Liver (tissue), 3 donors: ENCODE results near the gene PPFIA2.

Experiments used
- ATF3 ChIP-seq: IDR thresholded peaks from 2 replicates; pipeline ENCODE4 v1.6.1; 2016; ENCODE audit warnings: antibody characterized with exemption
- CTCF ChIP-seq: fragments of 150-350 bp; IDR thresholded peaks from 2 replicates; pipeline ENCODE4 v1.5.1; 2017; ENCODE audit warnings: improper control_type of control experiment, low read depth, low read length; ENCODE audit not compliant: missing input control
- EGR1 ChIP-seq, 2 donors: IDR thresholded peaks; 2 replicates each; pipeline ENCODE4 v1.6.1; 2016 to 2018; ENCODE audit warnings: antibody characterized with exemption in 2 of 2, low read depth in 2 of 2
- FOXA1 ChIP-seq: IDR thresholded peaks from 2 replicates; pipeline ENCODE4 v1.6.1; 2016; ENCODE audit warnings: antibody characterized with exemption
- FOXA2 ChIP-seq: IDR thresholded peaks from 2 replicates; pipeline ENCODE4 v1.6.1; 2016; ENCODE audit warnings: antibody characterized with exemption
- JUND ChIP-seq, 2 donors: IDR thresholded peaks; 2 replicates each; pipeline ENCODE4 v1.6.1; 2016; ENCODE audit warnings: antibody characterized with exemption in 2 of 2
- MAX ChIP-seq: IDR thresholded peaks from 2 replicates; pipeline ENCODE4 v1.6.1; 2016; ENCODE audit warnings: antibody characterized with exemption
- RAD21 ChIP-seq, 2 donors: IDR thresholded peaks; 2 replicates each; pipeline ENCODE4 v1.6.1; 2016; ENCODE audit warnings: antibody characterized with exemption in 2 of 2, mild to moderate bottlenecking in 2 of 2
- REST ChIP-seq: IDR thresholded peaks from 2 replicates; pipeline ENCODE4 v1.6.1; 2016; ENCODE audit warnings: antibody characterized with exemption, mild to moderate bottlenecking
- RXRA ChIP-seq, 2 donors: IDR thresholded peaks; 2 replicates each; pipeline ENCODE4 v1.6.1; 2017 to 2018; ENCODE audit warnings: antibody characterized with exemption in 2 of 2, mild to moderate bottlenecking in 1 of 2
- SP1 ChIP-seq: IDR thresholded peaks from 2 replicates; pipeline ENCODE4 v1.6.1; 2018; ENCODE audit warnings: antibody characterized with exemption, mild to moderate bottlenecking
- TAF1 ChIP-seq: conservative IDR thresholded peaks from 2 replicates; pipeline ENCODE4 v1.6.1; 2016; ENCODE audit warnings: antibody characterized with exemption, mild to moderate bottlenecking
- YY1 ChIP-seq: IDR thresholded peaks from 2 replicates; pipeline ENCODE4 v1.6.1; 2016; ENCODE audit warnings: antibody characterized with exemption, mild to moderate bottlenecking
- ZBTB33 ChIP-seq: IDR thresholded peaks from 2 replicates; pipeline ENCODE4 v1.6.1; 2016; ENCODE audit warnings: antibody characterized with exemption
- donor health status: healthy.
- donor health status: healthy.

GRCh38 chr12:81221681-81222080 lies 537.5 kb downstream of the PPFIA2 start:
- TF ChIP-seq EGR1 (IDR thresholded peaks at IDR 0.05; ENCODE audit: low read depth in 2 of 2), result no peak
- TF ChIP-seq CTCF, result no peak
- TF ChIP-seq ATF3, result no peak
- TF ChIP-seq JUND (IDR thresholded peaks at IDR 0.05), result no peak
- no peak for TF ChIP-seq FOXA1
- TF ChIP-seq REST, result no peak
- no peak for TF ChIP-seq RAD21 (IDR thresholded peaks at IDR 0.05)
- no peak for TF ChIP-seq YY1
- no peak for TF ChIP-seq SP1
- no peak for TF ChIP-seq FOXA2
- TF ChIP-seq ZBTB33, result no peak
- no peak for TF ChIP-seq TAF1
- TF ChIP-seq MAX, result no peak
- TF ChIP-seq RXRA (IDR thresholded peaks at IDR 0.05), result no peak
